ENCODE results near the gene VRTN.
"Not testable (repeated sequence)": the region's sequence is repeated elsewhere in the genome, so short reads cannot be mapped to it uniquely, and the experiment has no call there.

Gene VRTN

DNA sequence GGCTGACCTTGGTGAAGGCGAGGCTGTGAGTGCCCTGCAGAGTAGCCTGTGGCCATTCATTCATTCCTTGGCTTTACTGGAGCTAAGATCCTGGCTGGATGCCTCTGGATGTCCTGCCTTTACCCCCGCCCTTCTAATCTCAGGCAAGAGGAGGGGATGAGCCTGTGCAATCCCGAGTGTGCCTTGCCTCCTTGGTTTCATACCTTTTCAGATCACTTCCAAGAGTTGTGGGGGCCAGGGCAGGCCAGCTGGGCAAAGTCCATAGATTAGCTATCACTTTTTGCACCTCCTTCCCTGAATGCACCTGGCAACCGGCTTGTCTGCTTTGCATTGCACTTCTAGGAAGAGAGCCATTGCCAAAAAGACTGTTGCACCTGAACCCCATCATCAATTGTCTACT, 1.5 kb downstream of the VRTN start:
- no peak for DNase-seq (ENCODE audit: low spot score)

DNA sequence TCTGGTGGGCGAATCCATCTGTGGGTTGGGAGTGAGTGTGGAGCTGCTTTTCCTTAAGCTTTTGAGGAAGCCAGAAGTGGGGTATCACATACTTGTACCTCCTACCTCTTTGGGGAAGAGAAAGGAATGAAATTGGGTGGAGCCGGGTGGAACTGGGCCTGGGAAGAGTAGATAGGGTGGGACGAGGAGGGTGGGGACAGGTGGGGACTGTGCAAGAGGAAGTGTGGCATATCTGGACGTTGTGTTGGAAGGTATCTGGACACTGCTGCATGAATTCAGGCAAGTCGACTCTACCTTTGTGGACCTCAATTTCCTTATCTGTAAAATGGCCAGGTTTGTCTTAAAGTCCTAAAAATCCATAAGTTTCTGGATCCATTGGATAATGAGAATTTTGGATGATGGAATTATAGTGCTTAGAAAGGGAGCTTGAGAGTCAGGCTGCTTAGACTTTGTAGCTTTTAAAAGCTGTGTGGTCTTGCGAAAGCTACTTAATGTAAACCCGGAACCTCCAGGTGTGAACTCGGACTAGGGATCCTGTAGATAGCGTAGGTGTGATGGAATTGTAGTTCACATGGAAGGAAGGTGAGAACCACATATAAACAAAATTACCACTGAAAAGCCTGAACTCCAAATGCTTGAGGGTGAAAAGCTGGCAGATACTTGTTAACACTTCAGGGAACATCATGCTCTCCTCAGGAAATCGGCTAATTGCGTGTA, 2.1 kb downstream of the VRTN start:
- no peak for DNase-seq (ENCODE audit: low spot score)

DNA sequence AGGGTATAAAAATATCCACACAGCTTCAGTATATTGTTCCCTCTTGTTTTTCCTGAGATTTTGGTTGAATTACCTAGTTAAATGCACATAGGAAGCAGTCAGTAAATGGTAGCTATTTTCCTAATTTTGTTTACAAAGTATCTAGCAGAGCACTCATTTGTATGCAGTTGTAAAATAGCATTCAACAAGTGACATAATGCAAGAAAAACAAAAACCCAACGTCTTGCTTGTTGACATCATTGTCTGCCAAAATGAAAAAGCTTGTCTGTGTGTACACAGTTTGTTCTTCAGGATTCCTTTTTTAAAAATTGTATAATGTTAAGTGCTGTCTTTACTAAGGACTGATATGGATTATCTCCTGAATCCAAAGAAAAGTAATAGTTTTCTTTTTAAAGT, 2.7 kb downstream of the VRTN start:
- no peak for DNase-seq (ENCODE audit: low spot score)

DNA sequence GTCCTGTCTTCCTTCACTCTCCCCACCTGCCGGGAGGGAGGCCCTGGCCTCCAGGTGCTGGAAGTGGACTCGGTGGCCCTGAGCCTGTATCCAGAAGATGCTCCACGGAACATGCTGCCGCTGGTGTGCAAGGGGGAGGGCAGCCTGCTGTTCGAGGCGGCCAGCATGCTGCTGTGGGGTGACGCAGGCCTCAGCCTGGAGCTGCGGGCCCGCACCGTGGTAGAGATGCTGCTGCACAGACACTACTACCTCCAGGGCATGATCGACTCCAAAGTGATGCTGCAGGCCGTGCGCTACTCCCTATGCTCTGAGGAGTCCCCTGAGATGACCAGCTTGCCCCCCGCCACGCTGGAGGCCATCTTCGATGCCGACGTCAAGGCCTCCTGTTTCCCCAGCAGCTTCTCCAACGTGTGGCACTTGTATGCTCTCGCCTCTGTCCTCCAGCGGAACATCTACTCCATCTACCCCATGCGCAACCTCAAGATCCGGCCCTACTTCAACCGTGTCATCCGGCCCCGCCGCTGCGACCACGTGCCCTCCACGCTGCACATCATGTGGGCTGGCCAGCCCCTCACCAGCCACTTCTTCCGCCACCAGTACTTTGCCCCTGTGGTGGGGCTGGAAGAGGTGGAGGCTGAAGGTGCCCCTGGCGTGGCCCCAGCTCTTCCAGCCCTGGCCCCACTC, 8.8 kb downstream of the VRTN start:
- DNase-seq (ENCODE audit: low spot score): no peak

DNA sequence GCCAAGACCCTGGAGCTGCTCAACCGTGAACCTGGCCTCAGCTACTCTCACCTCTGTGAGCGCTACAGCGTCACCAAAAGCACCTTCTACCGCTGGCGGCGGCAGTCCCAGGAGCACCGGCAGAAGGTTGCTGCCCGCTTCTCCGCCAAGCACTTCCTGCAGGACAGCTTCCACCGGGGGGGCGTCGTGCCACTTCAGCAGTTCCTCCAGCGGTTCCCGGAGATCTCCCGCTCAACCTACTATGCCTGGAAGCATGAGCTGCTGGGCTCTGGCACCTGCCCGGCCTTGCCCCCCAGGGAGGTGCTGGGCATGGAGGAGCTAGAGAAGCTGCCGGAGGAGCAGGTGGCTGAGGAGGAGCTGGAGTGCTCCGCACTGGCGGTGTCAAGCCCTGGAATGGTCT, 9.3 kb downstream of the VRTN start:
- no peak for DNase-seq (ENCODE audit: low spot score)

DNA sequence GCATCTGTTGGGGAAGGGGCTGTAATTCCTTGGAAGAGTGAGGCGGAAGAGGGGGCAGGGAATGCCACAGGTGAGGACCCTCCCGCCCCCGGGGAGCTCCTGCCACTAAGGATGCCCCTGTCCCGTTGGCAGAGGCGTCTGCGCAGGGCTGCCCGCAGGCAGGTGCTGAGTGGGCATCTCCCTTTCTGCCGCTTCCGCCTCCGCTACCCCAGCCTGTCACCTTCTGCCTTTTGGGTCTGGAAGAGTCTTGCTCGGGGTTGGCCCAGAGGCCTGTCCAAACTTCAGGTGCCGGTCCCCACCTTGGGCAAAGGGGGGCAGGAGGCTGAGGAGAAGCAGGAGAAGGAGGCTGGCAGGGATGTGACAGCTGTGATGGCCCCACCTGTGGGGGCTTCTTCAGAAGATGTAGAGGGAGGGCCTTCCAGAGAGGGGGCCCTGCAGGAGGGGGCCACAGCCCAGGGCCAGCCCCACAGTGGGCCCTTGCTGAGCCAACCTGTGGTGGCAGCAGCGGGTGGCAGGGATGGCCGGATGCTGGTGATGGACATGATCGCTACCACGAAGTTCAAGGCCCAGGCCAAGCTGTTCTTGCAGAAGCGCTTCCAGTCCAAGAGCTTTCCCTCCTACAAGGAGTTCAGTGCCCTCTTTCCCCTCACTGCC, 10.0 kb downstream of the VRTN start:
- no peak for DNase-seq (ENCODE audit: low spot score)

DNA sequence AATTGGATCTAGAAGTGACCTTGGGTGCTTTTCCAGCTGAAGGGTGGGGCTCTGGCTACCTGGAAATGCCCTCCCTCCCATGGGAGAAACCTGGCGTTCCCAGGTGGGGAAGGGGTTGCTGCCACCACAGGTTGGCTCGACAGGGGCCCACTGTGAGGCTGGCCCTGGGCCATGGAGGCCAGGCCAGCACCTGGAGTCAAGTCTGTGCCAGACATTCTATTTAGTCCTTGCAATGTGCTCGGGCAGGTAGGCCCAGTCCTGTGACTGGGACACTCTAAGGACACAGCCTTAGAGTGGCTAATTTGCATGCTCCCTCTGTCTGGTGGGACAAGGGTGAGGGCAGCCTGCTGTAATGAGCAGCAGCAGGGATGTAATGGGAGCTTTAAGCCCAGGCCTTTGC, 11.9 kb downstream of the VRTN start:
- no peak for DNase-seq (ENCODE audit: low spot score)

DNA sequence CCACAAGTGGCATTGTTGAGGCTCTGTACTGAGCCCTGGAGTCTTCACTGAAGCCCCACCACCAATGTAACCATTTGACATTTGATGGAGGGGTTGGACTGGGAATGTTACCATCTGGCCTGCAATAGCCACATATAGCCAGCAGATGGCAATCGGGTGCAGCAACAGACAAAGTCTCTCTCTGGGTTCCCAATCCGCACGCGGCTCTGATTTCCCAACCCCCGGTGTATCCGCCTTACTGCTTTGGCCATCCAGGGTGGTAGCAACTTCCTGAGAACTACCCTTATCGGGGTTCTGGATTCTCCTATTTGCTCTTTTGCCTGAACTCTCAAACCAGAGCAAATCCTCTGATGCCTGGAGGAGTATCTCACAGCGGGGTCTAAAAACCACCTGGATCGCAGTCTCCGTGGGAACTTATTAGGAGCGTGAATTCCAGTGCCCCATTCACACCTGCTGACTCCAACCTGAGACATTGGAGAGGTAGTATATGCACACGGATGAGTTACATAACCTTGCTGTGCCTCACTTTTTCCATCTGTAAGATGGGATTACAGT, 14.2 kb downstream of the VRTN start:
- DNase-seq (ENCODE audit: low spot score): peak; percentile 79

DNA sequence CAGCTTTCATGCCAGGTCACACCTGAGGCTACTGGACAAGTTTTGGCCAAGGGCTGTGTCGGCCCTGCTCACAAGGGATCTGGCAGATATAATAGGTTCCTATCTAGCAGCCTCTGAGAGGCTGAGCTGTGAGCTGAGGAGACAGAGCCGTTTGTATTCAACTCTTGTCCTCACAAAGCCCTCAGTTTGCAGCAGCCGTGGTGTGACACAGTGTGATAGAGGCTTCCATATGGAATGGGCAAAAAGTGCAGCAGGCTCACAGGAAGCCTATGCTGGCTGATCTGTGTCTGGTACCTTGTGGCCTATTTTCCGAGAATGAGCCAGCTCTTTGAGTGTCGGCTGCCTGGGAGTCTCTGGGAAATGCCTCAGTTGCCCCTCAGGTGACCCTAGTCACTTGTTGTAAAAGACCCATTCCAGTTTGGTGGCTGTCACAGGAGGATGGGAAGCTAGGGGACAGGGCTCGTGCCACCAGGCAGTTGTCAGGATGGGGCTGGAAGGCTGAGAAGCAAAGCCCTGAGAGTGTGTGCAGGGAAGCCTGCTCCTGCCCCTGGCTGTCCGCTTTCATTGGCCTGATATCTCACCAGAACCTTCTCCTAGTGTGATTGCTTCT, 16.1 kb downstream of the VRTN start:
- DNase-seq (ENCODE audit: low spot score): no peak

DNA sequence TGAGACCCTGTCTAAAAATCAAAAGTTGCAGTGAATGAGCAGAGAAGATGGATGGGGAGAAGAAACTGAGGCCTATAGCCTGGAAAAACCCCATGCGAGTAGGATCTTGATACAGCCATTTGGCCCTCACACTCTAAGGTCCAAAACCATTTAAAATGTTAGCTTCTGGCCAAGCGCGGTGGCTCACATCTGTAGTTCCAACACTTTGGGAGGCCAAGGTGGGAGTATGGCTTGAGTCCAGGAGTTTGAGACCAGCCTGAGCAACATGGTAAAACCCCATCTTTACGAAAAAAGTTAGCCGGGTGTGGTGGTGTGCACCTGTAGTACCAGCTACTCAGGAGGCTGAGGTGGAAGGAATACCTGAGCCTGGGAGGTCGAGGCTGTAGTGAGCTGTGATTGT, 19.8 kb downstream of the VRTN start:
- no peak for DNase-seq (ENCODE audit: low spot score)

DNA sequence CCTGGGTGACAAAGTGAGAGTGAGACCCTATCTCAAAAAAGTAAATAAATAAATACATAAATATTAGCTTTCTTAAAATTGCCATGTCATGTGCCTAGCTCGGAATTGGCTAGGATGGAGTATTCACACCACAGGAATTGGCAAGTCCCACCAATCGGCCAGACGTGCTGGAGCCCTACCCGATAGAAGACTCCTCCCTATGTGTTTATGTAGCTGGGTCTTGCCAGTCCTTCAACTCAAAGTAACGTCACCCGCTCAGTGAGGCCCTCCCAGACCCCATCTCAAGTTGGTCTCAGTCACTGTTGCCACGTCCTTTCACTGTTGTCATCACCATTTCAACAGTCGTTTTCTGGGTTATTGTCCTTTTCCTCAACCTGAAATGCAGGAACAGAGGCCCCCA, 20.2 kb downstream of the VRTN start:
- DNase-seq (ENCODE audit: low spot score): no peak

DNA sequence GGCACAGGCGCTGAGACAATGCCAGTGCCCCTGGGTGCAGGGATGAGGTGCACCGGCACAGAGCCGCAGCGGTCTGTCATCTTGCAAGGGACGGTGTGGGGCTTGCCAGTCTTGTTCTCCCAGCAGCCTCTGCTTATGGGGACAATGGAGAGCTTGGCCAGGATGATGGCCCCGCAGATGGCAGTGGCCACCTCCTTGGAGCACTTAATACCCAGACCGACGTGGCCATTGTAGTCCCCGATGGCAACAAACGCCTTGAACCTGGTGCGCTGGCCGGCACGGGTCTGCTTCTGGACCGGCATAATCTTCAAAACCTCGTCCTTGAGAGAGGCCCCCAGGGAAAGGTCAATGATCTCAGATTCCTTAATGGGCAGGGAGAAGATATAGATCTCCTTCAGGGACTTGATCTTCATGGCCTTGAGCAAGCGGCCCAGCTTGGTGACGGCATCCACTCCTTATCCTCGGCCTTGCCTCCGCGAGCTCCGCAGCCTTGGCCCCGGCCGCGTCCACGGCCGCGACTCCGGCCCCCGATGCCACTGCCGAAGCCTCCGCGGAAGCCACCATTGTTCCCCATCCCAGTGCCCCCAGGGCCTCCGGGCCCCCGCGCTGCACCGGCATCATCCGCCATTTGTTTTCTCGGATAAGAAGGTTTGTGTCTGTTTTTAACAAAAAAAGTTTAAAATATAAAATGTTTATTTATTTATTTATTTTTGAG, 29.9 kb downstream of the VRTN start:
- no peak for DNase-seq (ENCODE audit: low spot score)

DNA sequence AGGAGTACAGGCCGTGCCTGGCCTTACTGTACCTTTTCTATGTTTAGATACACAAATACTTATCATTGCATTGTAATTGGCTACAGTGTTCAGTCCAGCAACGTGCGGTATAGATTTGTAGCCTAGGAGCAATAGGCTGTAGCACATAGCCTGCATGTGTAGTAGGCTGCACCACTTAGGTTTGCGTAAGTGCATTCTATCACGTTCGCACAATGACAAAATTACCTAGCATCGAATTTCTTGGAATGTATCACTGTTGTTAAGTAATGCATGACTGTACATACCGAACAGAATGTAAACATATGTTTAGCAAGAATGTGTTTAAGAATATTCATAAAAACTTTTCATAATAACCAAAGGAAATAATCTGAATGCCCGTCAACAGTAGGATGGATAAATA, 31.9 kb downstream of the VRTN start:
- no peak for DNase-seq (ENCODE audit: low spot score)

DNA sequence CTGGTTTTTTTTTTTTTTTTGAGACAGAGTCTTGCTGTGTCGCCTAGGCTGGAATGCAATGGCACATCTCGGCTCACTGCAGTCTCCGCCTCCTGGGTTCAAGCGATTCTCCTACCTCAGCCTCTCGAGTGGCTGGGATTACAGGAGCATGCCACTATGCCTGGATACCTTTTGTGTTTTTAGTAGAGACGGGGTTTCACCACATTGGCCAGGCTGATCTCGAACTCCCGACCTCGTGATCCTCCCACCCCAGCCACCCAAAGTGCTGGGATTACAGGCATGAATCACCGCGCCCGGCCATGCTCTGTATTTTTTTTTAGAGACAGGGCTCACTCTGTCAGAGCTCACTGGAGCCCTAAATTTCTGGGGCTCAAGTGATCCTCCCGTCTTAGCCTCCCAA, 32.6 kb downstream of the VRTN start:
- DNase-seq (ENCODE audit: low spot score): no peak

DNA sequence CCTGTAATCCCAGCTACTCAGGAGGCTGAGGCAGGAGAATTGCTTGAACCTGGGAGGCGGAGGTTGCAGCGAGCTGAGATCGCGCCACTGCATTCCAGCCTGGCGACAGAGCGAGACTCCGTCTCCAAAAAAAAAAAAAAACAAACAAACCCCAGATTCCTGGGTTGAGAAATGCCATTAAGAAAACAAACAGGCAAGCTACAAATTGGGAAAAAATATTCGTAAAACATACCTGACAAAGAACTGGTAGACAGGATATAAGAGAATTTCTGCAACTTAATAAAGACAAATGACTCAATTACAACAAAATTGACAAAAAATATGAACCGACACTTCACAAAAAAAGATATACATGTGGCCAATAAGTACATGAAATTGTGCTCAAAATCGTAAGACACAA, 33.3 kb downstream of the VRTN start:
- DNase-seq (ENCODE audit: low spot score): not testable (repeated sequence)

DNA sequence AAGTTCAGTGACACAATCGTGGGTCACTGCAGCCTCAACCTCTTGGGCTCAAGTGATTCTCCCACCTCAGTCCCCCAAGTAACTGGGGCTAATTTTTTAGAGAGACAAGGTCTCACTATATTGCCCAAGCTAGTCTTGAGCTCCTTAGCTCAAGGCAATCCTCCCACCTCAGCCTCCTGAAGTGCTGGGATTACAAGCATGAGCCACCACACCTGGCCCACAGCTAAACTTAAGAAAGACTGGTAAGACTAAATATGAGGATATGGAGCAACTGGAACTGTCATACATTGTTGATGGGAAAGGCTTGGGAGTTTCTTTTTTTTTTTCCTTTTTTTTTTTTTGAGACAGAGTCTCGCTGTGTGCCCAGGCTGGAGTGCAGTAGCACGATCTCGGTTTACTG, 34.0 kb downstream of the VRTN start:
- no peak for DNase-seq (ENCODE audit: low spot score)

DNA sequence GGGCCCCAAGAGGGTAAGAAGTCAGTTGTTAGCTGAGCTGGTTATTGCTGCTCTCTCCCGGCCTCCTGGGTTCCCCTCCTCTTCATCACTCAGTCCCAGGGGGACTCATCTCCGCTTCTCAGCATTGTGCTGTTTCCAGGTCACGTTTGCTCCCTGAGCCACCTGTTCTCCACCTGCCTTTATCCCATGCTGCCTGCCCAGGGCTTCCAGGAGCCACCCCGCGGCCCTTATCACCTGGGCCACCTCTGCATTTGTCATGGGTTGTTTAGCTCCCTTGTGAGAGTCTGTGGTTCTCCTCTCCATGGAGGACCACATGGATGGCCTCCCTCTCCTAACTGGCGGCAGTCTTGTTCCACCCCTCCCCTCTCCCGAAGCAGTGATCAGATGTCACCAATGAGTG, 41.7 kb downstream of the VRTN start:
- no peak for DNase-seq (ENCODE audit: low spot score)

DNA sequence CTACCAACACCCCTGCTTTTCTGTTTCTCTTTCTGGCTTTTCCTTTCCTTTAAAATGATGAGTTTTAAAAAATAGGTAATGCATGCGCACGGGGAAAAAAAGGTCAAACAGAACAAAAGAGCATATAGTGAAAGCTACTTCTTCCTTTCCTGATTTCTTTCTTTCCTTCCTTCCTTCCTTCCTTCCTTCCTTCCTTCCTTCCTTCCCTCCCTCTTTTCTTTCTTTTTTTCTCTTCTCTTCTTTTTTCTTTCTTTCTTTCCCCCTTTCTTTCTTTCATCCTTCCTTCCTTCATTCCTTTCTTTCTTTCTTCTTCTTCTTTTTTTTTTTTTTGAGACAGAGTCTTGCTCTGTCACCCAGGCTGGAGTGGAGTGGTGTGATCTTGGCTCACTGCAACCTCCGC, 42.2 kb downstream of the VRTN start:
- DNase-seq (ENCODE audit: low spot score): not testable (repeated sequence)

DNA sequence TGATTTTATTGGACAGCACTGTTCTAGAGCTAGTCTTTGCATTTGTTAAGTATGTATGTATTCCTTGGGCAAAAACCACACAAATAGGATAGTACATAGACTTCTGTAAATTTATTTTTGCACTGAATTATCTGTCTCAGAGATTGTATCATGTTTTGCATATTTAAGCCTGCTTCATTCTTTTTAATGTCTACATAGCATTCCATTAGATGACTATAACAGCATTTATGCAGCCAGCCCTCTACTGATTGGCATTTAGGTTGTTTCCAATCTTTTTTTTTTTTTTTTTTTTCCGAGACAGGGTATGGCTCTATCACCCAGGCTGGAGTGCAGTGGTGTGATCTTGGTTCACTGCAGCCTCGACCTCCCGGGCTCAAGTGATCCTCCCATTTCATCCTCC, 43.2 kb downstream of the VRTN start:
- no peak for DNase-seq (ENCODE audit: low spot score)

DNA sequence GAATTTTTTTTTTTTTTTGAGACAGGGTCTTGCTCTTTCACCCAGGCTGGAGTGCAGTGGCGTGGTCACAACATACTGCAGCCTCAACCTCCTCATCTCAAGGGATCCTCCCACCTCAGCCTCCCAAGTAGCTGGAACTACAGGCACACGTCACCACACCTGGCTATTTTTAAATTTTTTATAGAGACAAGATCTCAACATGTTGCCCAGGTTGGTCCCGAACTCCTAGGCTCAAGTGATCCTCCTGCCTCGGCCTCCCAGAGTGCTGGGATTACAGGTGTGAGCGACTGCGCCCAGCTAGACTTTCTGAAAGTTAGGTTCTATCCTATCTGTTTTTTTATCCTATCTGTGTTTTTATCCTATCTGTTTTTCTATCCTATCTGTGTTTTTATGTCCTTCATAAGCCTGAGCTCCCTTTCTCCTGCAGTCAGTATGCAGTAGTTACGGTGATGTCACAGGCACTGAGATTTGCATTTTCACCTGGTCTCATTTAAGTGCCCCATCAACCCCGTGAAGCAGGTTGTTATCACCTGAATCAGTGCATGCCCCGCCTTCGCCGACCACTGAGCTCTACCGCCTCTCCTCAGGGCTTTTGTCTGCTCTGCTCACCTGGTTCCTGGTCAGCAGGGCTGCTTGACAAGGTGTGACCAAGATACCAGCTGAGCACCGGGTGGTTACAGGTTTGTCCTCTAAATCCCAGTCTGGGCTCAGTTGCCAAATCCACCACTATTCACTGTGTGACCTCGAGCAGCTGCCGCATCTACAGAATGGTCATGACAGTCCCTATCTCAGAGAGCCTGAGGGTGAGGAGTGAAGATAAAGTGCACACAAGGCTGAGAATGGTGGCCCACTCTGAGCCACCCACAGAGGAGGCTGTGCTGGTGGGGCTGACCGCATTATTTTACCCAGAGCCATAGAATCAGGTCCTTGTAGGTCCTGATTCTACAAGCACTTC, 44.6 kb downstream of the VRTN start:
- DNase-seq (ENCODE audit: low spot score): no peak

DNA sequence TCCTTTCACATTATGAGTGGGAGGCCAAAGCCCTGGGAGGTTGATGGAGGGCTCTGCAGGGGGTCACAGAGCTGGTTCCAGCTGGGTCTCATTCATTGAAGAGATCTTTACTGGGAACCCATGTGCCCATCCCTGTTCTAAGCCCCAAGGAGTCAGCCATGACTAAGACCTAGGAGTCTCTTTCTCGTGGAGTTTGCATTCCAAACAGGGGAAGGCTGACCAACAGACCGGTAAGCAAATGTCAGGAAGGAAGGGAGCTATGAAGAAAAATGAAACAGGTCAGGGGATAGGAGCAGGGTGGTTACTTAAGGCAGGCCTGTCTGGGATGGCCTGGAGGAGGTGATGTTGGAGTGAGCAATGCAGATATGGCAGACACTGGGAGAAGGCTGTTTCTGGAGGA, 46.3 kb downstream of the VRTN start:
- DNase-seq (ENCODE audit: low spot score): no peak

Data from hepatic stellate cell (primary cell).